Measurements from ENCODE around the gene TRIM28. TPM values are rescaled to one million over a fixed set of nuclear protein-coding genes. Genes with fewer than 3 reads are reported as not detected.

Gene TRIM28
- total and polyA plus RNA-seq, 9 of the 15 experiments (the other 6 are each of a cell fraction or from before 2014, with no cell fraction given), result 12.1 to 797 (median 490) TPM

DNA sequence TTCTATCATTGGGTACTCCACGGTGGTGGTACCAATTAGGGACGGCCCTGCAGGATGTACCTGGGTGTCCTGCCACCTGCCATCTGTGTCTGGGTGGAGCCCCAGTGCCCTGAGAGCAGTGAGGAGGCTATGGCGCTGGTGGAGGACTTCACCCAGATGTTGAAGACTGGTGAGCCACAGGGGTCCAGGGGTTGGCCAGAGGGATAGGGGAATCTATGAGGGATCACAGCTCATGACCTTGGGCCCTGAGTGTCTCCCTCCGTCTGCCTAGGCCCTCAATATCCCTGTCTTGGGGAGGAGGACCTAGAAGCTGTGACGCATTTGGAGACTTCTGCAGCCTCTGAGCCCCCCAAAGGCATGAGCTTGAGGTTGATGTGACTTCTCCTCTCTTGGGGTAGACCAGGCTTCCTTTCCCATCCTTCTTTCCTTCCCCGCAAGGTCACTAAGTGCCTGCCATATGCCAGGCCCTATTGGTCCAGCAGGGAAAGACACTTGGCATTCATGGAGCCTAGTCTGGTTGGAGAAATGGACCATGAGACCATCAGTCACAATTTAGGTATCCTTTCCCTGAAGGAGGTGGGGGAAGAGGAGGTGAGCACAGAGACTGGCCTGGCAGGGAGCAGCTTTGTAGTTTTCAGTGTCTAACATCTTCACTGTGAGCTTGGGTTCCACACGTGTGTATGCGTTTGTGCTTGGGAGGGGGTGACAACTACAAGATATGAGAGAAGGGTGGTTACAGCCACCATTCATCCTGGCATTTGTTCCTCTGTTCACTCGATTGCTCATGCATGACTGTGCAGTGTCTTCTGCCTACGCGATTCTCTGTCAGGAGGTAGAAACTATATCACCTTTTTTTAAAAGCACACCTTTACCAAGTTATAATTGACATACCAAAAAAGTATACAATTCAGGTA is 34.4 kb downstream of the TRIM28 start:
- peaks cover 2% of the 10 kb centered on the region; the same call in 1 of the 2 replicates for H3K9me3 ChIP-seq (replicated peaks; ENCODE audit: control insufficient read depth, insufficient read depth, low read depth, low read length)
- H2AFZ ChIP-seq (ENCODE audit: low read depth, low read length), result no peak overlapping the region
- in situ Hi-C loops (cut with MboI), result no loop called here
- no peaks in the 10 kb centered on the region for H3K27me3 ChIP-seq (ENCODE audit: control insufficient read depth in 2 of 2, insufficient read depth in 2 of 2, low read length in 2 of 2)
- TF ChIP-seq, protein P1, sequence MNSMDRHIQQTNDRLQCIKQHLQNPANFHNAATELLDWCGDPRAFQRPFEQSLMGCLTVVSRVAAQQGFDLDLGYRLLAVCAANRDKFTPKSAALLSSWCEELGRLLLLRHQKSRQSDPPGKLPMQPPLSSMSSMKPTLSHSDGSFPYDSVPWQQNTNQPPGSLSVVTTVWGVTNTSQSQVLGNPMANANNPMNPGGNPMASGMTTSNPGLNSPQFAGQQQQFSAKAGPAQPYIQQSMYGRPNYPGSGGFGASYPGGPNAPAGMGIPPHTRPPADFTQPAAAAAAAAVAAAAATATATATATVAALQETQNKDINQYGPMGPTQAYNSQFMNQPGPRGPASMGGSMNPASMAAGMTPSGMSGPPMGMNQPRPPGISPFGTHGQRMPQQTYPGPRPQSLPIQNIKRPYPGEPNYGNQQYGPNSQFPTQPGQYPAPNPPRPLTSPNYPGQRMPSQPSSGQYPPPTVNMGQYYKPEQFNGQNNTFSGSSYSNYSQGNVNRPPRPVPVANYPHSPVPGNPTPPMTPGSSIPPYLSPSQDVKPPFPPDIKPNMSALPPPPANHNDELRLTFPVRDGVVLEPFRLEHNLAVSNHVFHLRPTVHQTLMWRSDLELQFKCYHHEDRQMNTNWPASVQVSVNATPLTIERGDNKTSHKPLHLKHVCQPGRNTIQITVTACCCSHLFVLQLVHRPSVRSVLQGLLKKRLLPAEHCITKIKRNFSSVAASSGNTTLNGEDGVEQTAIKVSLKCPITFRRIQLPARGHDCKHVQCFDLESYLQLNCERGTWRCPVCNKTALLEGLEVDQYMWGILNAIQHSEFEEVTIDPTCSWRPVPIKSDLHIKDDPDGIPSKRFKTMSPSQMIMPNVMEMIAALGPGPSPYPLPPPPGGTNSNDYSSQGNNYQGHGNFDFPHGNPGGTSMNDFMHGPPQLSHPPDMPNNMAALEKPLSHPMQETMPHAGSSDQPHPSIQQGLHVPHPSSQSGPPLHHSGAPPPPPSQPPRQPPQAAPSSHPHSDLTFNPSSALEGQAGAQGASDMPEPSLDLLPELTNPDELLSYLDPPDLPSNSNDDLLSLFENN (IDR thresholded peaks at IDR 0.05; ENCODE audit: low read depth in 2 of 2, low read length in 2 of 2), result no peak
- TF ChIP-seq NFE2 (IDR thresholded peaks at IDR 0.05; ENCODE audit: low read depth), result 0 out of 2 replicates have a peak, but pooled peaks have one; percentile 16
- peak; percentile 20; the same call in 1 of the 2 replicates for TF ChIP-seq EGR1 (conservative IDR thresholded peaks at IDR 0.05)
- peaks cover 27% of the 10 kb centered on the region for H3K36me3 ChIP-seq (ENCODE audit: control insufficient read depth, insufficient read depth, low read length)
- ATAC-seq (no peak), FAIRE-seq (no peak), DNase-seq (ENCODE audit: extremely low read depth in 1 of 4, low spot score in 3 of 4) (peak in 1 of 4 experiments; percentile 21)
- 63% methylated on average over 11 of the region's 11 CpGs for WGBS (ENCODE audit: insufficient coverage, low coverage, missing lambda C conversion rate)
- H3K4me2 ChIP-seq (ENCODE audit: insufficient read depth, low read length), result no peak overlapping the region
- H3K9me1 ChIP-seq (ENCODE audit: control insufficient read depth, insufficient read depth, low read length), result no peaks in the 10 kb centered on the region
- H3K9ac ChIP-seq (ENCODE audit: insufficient read depth in 1 of 2, low read depth in 2 of 2, low read length in 2 of 2), result peak overlapping the region in 1 of 2 experiments; percentile 71; a peak in 1 of 4 replicates
- peaks cover 46% of the 10 kb centered on the region for H3K79me2 ChIP-seq (ENCODE audit: control insufficient read depth, insufficient read depth, low read length)
- H3K4me1 ChIP-seq (replicated peaks in 1 of 2; ENCODE audit: control insufficient read depth in 2 of 2, insufficient read depth in 2 of 2, low read length in 2 of 2), result peaks cover 31 to 51% of the 10 kb centered on the region in 2 experiments
- H3K4me3 ChIP-seq, result no peak overlapping the region
- ChIA-PET CTCF (ENCODE audit: low intra/inter-chr PET ratio) (interaction anchor here (1.6 kb wide), 1 partner anchor 55 kb away, joined by 4 read pairs; no protein-coding TSS in a partner anchor), POLR2A (interaction anchor here (0.9 to 1.1 kb wide), 3 partner anchors 23 to 58 kb away, joined by 3 to 4 read pairs (median 3); partner anchors contain the start of genes CHMP2A, TRIM28 and ZBTB45)
- no peaks in the 10 kb centered on the region for H4K20me1 ChIP-seq (replicated peaks; ENCODE audit: control insufficient read depth, insufficient read depth, low read length)
- no TSS peak for BruUV-seq (replicated peaks)
- H3K27ac ChIP-seq (ENCODE audit: extremely low read depth, low read depth, low read length), result peak overlapping the region; percentile 30; the same call in 2 of the 3 replicates
- intact Hi-C loops (cut with micrococcal nuclease), result no loop called here

Data from K562 (cell line).